NCI-H146 (cell line): ENCODE results near the gene CCDC102A.
"Not testable (repeated sequence)": the region's sequence is repeated elsewhere in the genome, so short reads cannot be mapped to it uniquely, and the experiment has no call there.

Source experiments
- DNase-seq: peaks from one replicate; lab custom pipeline; 2025; lab: John Stamatoyannopoulos, UW

Gene CCDC102A

GRCh38 chr16:57502048-57502775 lies 34.2 kb downstream of the CCDC102A start:
- DNase-seq, result peak; percentile 27

GRCh38 chr16:57501492-57501891 lies 34.9 kb downstream of the CCDC102A start:
- no peak for DNase-seq

- no peak for DNase-seq
These were observed 35.7 kb downstream of the CCDC102A start for GRCh38 chr16:57500578-57501111.

GRCh38 chr16:57499941-57500340 lies 36.4 kb downstream of the CCDC102A start:
- DNase-seq, result not testable (repeated sequence)

GRCh38 chr16:57498031-57498430 lies 38.3 kb downstream of the CCDC102A start:
- DNase-seq, result no peak

- DNase-seq, result no peak
These were observed 39.2 kb downstream of the CCDC102A start for GRCh38 chr16:57497121-57497520.

- DNase-seq, result no peak
These were observed 42.6 kb downstream of the CCDC102A start for GRCh38 chr16:57493767-57494166.

GRCh38 chr16:57489229-57489628 lies 47.1 kb downstream of the CCDC102A start:
- DNase-seq, result no peak

- DNase-seq, result no peak
These were observed 49.2 kb downstream of the CCDC102A start for GRCh38 chr16:57486858-57487834.

- peak; percentile 71 for DNase-seq
These were observed 50.2 kb downstream of the CCDC102A start, which contains the start of gene DOK4 for GRCh38 chr16:57485916-57486857. Gene DOK4 (minus strand): TSS chr16:57486493. CDS start chr16:57479507, 6,986 bp downstream.

GRCh38 chr16:57485091-57485915 lies 51.1 kb downstream of the CCDC102A start:
- no peak for DNase-seq

GRCh38 chr16:57484515-57485005 lies 51.8 kb downstream of the CCDC102A start:
- no peak for DNase-seq

GRCh38 chr16:57483725-57484514 lies 52.5 kb downstream of the CCDC102A start:
- DNase-seq, result no peak

- DNase-seq, result no peak
These were observed 53.4 kb downstream of the CCDC102A start for GRCh38 chr16:57482845-57483545.

GRCh38 chr16:57481421-57481820 lies 55.0 kb downstream of the CCDC102A start:
- DNase-seq, result no peak

GRCh38 chr16:57480754-57481230 lies 55.6 kb downstream of the CCDC102A start:
- no peak for DNase-seq

- no peak for DNase-seq
These were observed 56.2 kb downstream of the CCDC102A start for GRCh38 chr16:57479976-57480753.
